Stimulated activated CD8-positive, alpha-beta memory T cell treated with anti-CD3 and anti-CD28 coated beads, Interleukin-4, amount 100 ng/mL, for 4 hours (primary cell): ENCODE data around the gene ANKRD44.
A peak's percentile ranks its signal among the peaks of the same experiment; 100 is the strongest.

Experiments
- DNase-seq, 2 donors: peaks; one replicate each; pipeline ENCODE4 v3.0.0-alpha.2; 2020; ENCODE audit warnings: low read depth in 2 of 2, low spot score in 1 of 2

Gene ANKRD44

GRCh38 chr2:197209742-197210408 lies 100.7 kb downstream of the ANKRD44 start:
- DNase-seq: no peak

- no peak for DNase-seq
These were observed 101.3 kb downstream of the ANKRD44 start for GRCh38 chr2:197209246-197209645.

GRCh38 chr2:197208841-197209240 lies 101.7 kb downstream of the ANKRD44 start:
- DNase-seq: no peak

GRCh38 chr2:197208024-197208423 lies 102.6 kb downstream of the ANKRD44 start:
- no peak for DNase-seq

- no peak for DNase-seq
These were observed 103.0 kb downstream of the ANKRD44 start for GRCh38 chr2:197207598-197207997.

- no peak for DNase-seq
These were observed 103.5 kb downstream of the ANKRD44 start for GRCh38 chr2:197207106-197207505.

- DNase-seq: peak in 1 of 2 donors; percentile 46
These were observed 104.9 kb downstream of the ANKRD44 start for GRCh38 chr2:197205585-197206215.

- no peak for DNase-seq
These were observed 105.9 kb downstream of the ANKRD44 start for GRCh38 chr2:197204519-197205250.

GRCh38 chr2:197201874-197202273 lies 108.7 kb downstream of the ANKRD44 start:
- DNase-seq: no peak

- no peak for DNase-seq
These were observed 109.9 kb downstream of the ANKRD44 start for GRCh38 chr2:197200762-197201058.

- no peak for DNase-seq
These were observed 110.4 kb downstream of the ANKRD44 start for GRCh38 chr2:197200051-197200761.

- DNase-seq: peak; percentile 72 to 78
These were observed 111.7 kb downstream of the ANKRD44 start for GRCh38 chr2:197198890-197199289.

- DNase-seq: no peak
These were observed 112.7 kb downstream of the ANKRD44 start for GRCh38 chr2:197197895-197198311.

GRCh38 chr2:197196541-197197180 lies 113.9 kb downstream of the ANKRD44 start:
- no peak for DNase-seq

GRCh38 chr2:197195518-197195917 lies 115.1 kb downstream of the ANKRD44 start:
- DNase-seq: no peak

GRCh38 chr2:197191940-197192322 lies 118.6 kb downstream of the ANKRD44 start:
- DNase-seq: peak in 1 of 2 donors; percentile 33

GRCh38 chr2:197191177-197191939 lies 119.2 kb downstream of the ANKRD44 start:
- DNase-seq: no peak

GRCh38 chr2:197190100-197190432 lies 120.5 kb downstream of the ANKRD44 start:
- DNase-seq: no peak

- DNase-seq: no peak
These were observed 121.0 kb downstream of the ANKRD44 start for GRCh38 chr2:197189426-197190099.

- DNase-seq: no peak
These were observed 124.9 kb downstream of the ANKRD44 start for GRCh38 chr2:197185676-197186075.
